H1 (cell line): ENCODE results near the gene KIAA1671. TPM values are rescaled to one million over a fixed set of nuclear protein-coding genes. Genes with fewer than 3 reads are reported as not detected.
A peak's percentile ranks its signal among the peaks of the same experiment; 100 is the strongest.

Source experiments
- CTCF ChIA-PET: fragments of 300-600 bp; sonication (Branson Sonifier 250); formaldehyde crosslinking; loops from one replicate; lab custom pipeline; 2021; ENCODE audit not compliant: partially characterized antibody; lab: Charles Lee
- POLR2A ChIA-PET: fragments of 300-600 bp; sonication (Branson Sonifier 250); formaldehyde crosslinking; loops from one replicate; lab custom pipeline; 2021; ENCODE audit warnings: inconsistent platforms; ENCODE audit not compliant: partially characterized antibody; lab: Charles Lee
- DNase-seq, 2 experiments: peaks; one replicate each; pipeline versions ENCODE4 v3.0.0 to v3.0.0-alpha.2; 2010 to 2022; ENCODE audit warnings: low spot score in 2 of 2, low read depth in 1 of 2, mixed read lengths in 1 of 2
- FAIRE-seq: peaks from 2 replicates; lab custom pipeline; 2011; peaks lifted over from hg19 to GRCh38; lab: Jason Lieb, UNC
- H2AFZ ChIP-seq: 2 replicates; pipeline ENCODE4 v1.8.1; 2012; ENCODE audit warnings: low read length, inconsistent platforms
- H2AK5ac ChIP-seq: 2 replicates; pipeline ENCODE4 v1.6.1; 2013; ENCODE audit warnings: low read depth, low read length
- H2BK120ac ChIP-seq: replicated peaks from 2 replicates; pipeline ENCODE3; 2013; ENCODE audit warnings: low read depth, low read length, inconsistent platforms
- H2BK12ac ChIP-seq: 2 replicates; pipeline ENCODE4 v1.6.1; 2013; ENCODE audit warnings: low read depth, low read length
- H2BK15ac ChIP-seq: 2 replicates; pipeline ENCODE4 v1.6.1; 2013; ENCODE audit warnings: low read length
- H2BK20ac ChIP-seq: 2 replicates; pipeline ENCODE4 v1.6.1; 2013; ENCODE audit warnings: low read length
- H2BK5ac ChIP-seq: 2 replicates; pipeline ENCODE4 v1.6.1; 2013; ENCODE audit warnings: low read depth, low read length
- H3K14ac ChIP-seq: 2 replicates; pipeline ENCODE4 v1.6.1; 2013; ENCODE audit warnings: inconsistent platforms; ENCODE audit not compliant: insufficient read length
- H3K18ac ChIP-seq: 2 replicates; pipeline ENCODE4 v1.6.1; 2013; ENCODE audit warnings: low read length; ENCODE audit errors: extremely low read depth
- H3K23ac ChIP-seq: 2 replicates; pipeline ENCODE4 v1.6.1; 2013; ENCODE audit warnings: inconsistent platforms; ENCODE audit not compliant: insufficient read length
- H3K23me2 ChIP-seq: 2 replicates; pipeline ENCODE4 v1.6.1; 2013; ENCODE audit warnings: low read depth, low read length
- H3K27ac ChIP-seq: 2 replicates; pipeline ENCODE4 v1.6.1; 2011; ENCODE audit warnings: low read depth, low read length, inconsistent platforms
- H3K27me3 ChIP-seq, 4 experiments: replicated peaks in 1 of 4; 1 replicate in 1 of 4; 2 replicates in 3 of 4; pipeline versions ENCODE4 v1.6.1 to v1.8.1; 2011 to 2013; ENCODE audit warnings: low read length in 3 of 4, mild to moderate bottlenecking in 3 of 4, inconsistent platforms in 2 of 4, mixed read lengths in 2 of 4, moderate library complexity in 1 of 4; ENCODE audit not compliant: control insufficient read depth in 3 of 4, insufficient read depth in 3 of 4; ENCODE audit errors: extremely low read depth in 1 of 4
- H3K36me3 ChIP-seq, 4 experiments: 2 replicates each; pipeline versions ENCODE4 v1.6.1 to v1.8.1; 2011 to 2013; ENCODE audit warnings: mild to moderate bottlenecking in 4 of 4, low read length in 3 of 4, moderate library complexity in 2 of 4, control low read depth in 1 of 4, inconsistent platforms in 1 of 4; ENCODE audit not compliant: insufficient read depth in 4 of 4, control insufficient read depth in 2 of 4
- H3K4ac ChIP-seq: replicated peaks from 2 replicates; pipeline ENCODE3; 2013; ENCODE audit warnings: low read length, low read depth, mixed read lengths, inconsistent platforms; ENCODE audit not compliant: insufficient read length
- H3K4me1 ChIP-seq, 4 experiments: replicated peaks in 1 of 4; 1 replicate in 1 of 4; 2 replicates in 3 of 4; pipeline versions ENCODE4 v1.6.1 to v1.8.1; 2011 to 2013; ENCODE audit warnings: low read length in 3 of 4, inconsistent platforms in 2 of 4, mixed read lengths in 1 of 4; ENCODE audit not compliant: insufficient read depth in 4 of 4, control insufficient read depth in 3 of 4
- H3K4me2 ChIP-seq, 2 experiments: 2 replicates each; pipeline versions ENCODE4 v1.6.1 to v1.8.1; 2011 to 2013; ENCODE audit warnings: low read depth in 2 of 2, low read length in 2 of 2, control low read depth in 1 of 2, inconsistent platforms in 1 of 2, mild to moderate bottlenecking in 1 of 2; ENCODE audit not compliant: insufficient read depth in 1 of 2
- H3K4me3 ChIP-seq, 4 experiments: fragments of 200-600, 300-600 bp in 1 of 4; sonication (generic), shearing (Covaris generic), sonication (Bioruptor Twin) in 1 of 4; 2 replicates each; pipeline versions ENCODE4 v1.5.1 to v1.8.1; 2011 to 2016; ENCODE audit warnings: low read length in 4 of 4, low read depth in 3 of 4, control low read depth in 2 of 4, inconsistent platforms in 2 of 4, mild to moderate bottlenecking in 2 of 4, mixed read lengths in 1 of 4, moderate library complexity in 1 of 4; ENCODE audit not compliant: insufficient read depth in 2 of 4; ENCODE audit errors: extremely low read depth in 1 of 4
- H3K56ac ChIP-seq: replicated peaks from 2 replicates; pipeline ENCODE3; 2013; ENCODE audit warnings: low read depth, mild to moderate bottlenecking, mixed read lengths, low read length, inconsistent platforms; ENCODE audit not compliant: insufficient read length
- H3K79me1 ChIP-seq: 2 replicates; pipeline ENCODE4 v1.6.1; 2013; ENCODE audit warnings: low read depth, low read length, control low read depth
- H3K79me2 ChIP-seq, 2 experiments: 2 replicates each; pipeline versions ENCODE4 v1.6.1 to v1.8.1; 2012 to 2013; ENCODE audit warnings: low read length in 2 of 2, mild to moderate bottlenecking in 2 of 2, inconsistent platforms in 1 of 2; ENCODE audit not compliant: insufficient read depth in 2 of 2, control insufficient read depth in 1 of 2
- H3K9ac ChIP-seq, 4 experiments: replicated peaks in 1 of 4; 1 replicate in 1 of 4; 2 replicates in 3 of 4; pipeline versions ENCODE4 v1.6.1 to v1.8.1; 2011 to 2013; ENCODE audit warnings: low read depth in 3 of 4, low read length in 3 of 4, control low read depth in 2 of 4, mild to moderate bottlenecking in 2 of 4, moderate library complexity in 2 of 4, inconsistent platforms in 1 of 4; ENCODE audit errors: extremely low read depth in 1 of 4
- H3K9me3 ChIP-seq, 2 experiments: 2 replicates each; pipeline versions ENCODE4 v1.6.1 to v1.8.1; 2012 to 2013; ENCODE audit warnings: mild to moderate bottlenecking in 2 of 2, moderate library complexity in 2 of 2, control low read depth in 1 of 2, inconsistent platforms in 1 of 2, low read depth in 1 of 2, low read length in 1 of 2, mixed read lengths in 1 of 2; ENCODE audit not compliant: insufficient read depth in 2 of 2
- H4K20me1 ChIP-seq, 2 experiments: replicated peaks in 1 of 2; 2 replicates each; pipeline versions ENCODE3 to v1.8.1; 2011 to 2013; ENCODE audit warnings: inconsistent platforms in 2 of 2, low read length in 2 of 2, mild to moderate bottlenecking in 1 of 2; ENCODE audit not compliant: insufficient read depth in 2 of 2, control insufficient read depth in 1 of 2
- H4K5ac ChIP-seq: 2 replicates; pipeline ENCODE4 v1.6.1; 2013; ENCODE audit warnings: low read length, low read depth, mixed read lengths, inconsistent platforms; ENCODE audit not compliant: insufficient read length
- H4K8ac ChIP-seq: 2 replicates; pipeline ENCODE4 v1.8.0; 2013; ENCODE audit warnings: mild to moderate bottlenecking, moderate library complexity, low read length, inconsistent platforms; ENCODE audit not compliant: insufficient read depth; ENCODE audit errors: extremely low read depth
- H4K91ac ChIP-seq: replicated peaks from 2 replicates; pipeline ENCODE3; 2013; ENCODE audit warnings: low read length, mixed read lengths, inconsistent platforms; ENCODE audit not compliant: insufficient read length
- CREB1 ChIP-seq: IDR thresholded peaks from 2 replicates; pipeline ENCODE4 v1.6.1; 2012; ENCODE audit warnings: inconsistent platforms
- POLR2A ChIP-seq, 2 experiments: IDR thresholded peaks; 1 replicate in 1 of 2; 2 replicates in 1 of 2; pipeline ENCODE4 v1.6.1; 2011; ENCODE audit warnings: low read depth in 2 of 2, low read length in 2 of 2, mild to moderate bottlenecking in 2 of 2; ENCODE audit errors: control extremely low read depth in 1 of 2
- WGBS, 2 experiments: shearing (Covaris generic) in 1 of 2; methylation state at CpG; one replicate each; pipeline versions ENCODE4 v1.1.6 to v1.1.7; 2013 to 2015; ENCODE audit warnings: low lambda C conversion rate in 2 of 2, mixed read lengths in 2 of 2, inconsistent platforms in 1 of 2, low coverage in 1 of 2, missing lambda C conversion rate in 1 of 2; ENCODE audit not compliant: insufficient replicate concordance in 2 of 2, insufficient coverage in 1 of 2, insufficient read length in 1 of 2; ENCODE audit errors: extremely low coverage in 1 of 2, missing lambda C conversion rate in 1 of 2; 5-methylcytosine and 5-hydroxymethylcytosine counted together
- polyA plus RNA-seq, 7 experiments: library from polyadenylated mRNA; depleted of rRNA in 3 of 7; stranded (reverse) in 5 of 7; unstranded in 2 of 7; fragments of >200 nt in 5 of 7; fragments of 200-250 nt in 2 of 7; gene quantifications; 1 replicate in 5 of 7; 2 replicates in 1 of 7; 4 replicates in 1 of 7; pipeline versions ENCODE4 v1.2.1 to v1.2.3, GENCODE V29; 2011 to 2013; ENCODE audit warnings: missing spikeins in 2 of 7, mixed read lengths in 2 of 7
- total RNA-seq: library from RNA; stranded (reverse); fragmentation: NEBNext Ultra II Directional; extraction: Animal tissue kit (Norgen Biotek cat#: 25700); gene quantifications from 2 replicates; pipeline ENCODE4 v1.2.1, GENCODE V29; 2021

KIAA1671 gene
- total and polyA plus RNA-seq, 2 of the 8 experiments (the other 6 are each of a cell fraction or from before 2014, with no cell fraction given), result 6.4 to 23.9 TPM

DNA sequence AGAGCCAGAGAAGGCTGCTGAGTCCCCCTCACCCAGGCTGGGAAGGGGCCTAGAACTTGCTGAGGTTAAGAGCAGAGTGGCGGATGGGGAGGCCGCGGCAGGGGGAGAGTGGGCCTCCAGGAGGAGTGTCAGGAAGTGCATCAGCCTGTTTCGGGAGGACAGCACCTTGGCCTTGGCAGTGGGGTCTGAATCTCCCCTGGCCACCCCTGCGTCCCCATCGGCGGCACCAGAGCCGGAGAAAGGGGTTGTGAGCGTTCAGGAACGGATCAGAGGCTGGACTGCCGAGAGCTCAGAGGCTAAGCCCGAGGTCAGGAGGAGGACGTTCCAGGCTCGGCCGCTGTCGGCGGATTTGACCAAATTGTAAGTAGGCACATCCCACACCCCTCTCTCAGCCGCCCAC is 76.7 kb downstream of the KIAA1671 start:
- no peaks in the 10 kb centered on the region; a peak in 1 of 7 replicates for H3K4me1 ChIP-seq
- 96% methylated on average over 4 of the region's 18 CpGs; no CpG with 5 or more reads in 1 of the 2 experiments for WGBS, 2 experiments

More for the DNA sequence above, 76.7 kb downstream of the KIAA1671 start:
- no peak overlapping the region for H3K4me2 ChIP-seq
- CTCF ChIA-PET, result interaction anchor here (0.6 to 9.4 kb wide), 21 partner anchors 8 to 103 kb away, joined by 3 to 110 read pairs (median 5); partner anchors contain the start of genes KIAA1671 and LHFPL7
- no peak overlapping the region for H2AFZ ChIP-seq
- H3K9ac ChIP-seq, result no peak overlapping the region
- H3K36me3 ChIP-seq, result no peaks in the 10 kb centered on the region
- H3K56ac ChIP-seq, result no peak overlapping the region
- no peaks in the 10 kb centered on the region for H3K9me3 ChIP-seq
- H3K79me2 ChIP-seq, result no peaks in the 10 kb centered on the region
- H3K14ac ChIP-seq, result no peak overlapping the region
- H4K20me1 ChIP-seq, result no peaks in the 10 kb centered on the region
- POLR2A ChIA-PET, result interaction anchor here (0.8 to 1.4 kb wide), 3 partner anchors 25 to 82 kb away, joined by 3 read pairs; partner anchors contain the start of gene LHFPL7
- no peaks in the 10 kb centered on the region for H3K27me3 ChIP-seq
- H3K4me3 ChIP-seq, result no peak overlapping the region
- H2BK20ac ChIP-seq, result no peak overlapping the region
- no peak overlapping the region for H4K8ac ChIP-seq
- H4K91ac ChIP-seq, result no peak overlapping the region
- no peak overlapping the region for H3K23ac ChIP-seq
- no peak overlapping the region for H2BK12ac ChIP-seq
- TF ChIP-seq POLR2A (IDR thresholded peaks at IDR 0.05; ENCODE audit: control extremely low read depth in 1 of 2, low read depth in 2 of 2, low read length in 2 of 2) (no peak), CREB1 (no peak)
- TF ChIP-seq, all 59 proteins: peak for 0
- Histone ChIP-seq H2BK5ac (0 out of 2 replicates have a peak overlapping the region, but pooled peaks have one; percentile 0), H3K18ac (no peak overlapping the region), H3K4ac (no peak overlapping the region), H2BK15ac (no peak overlapping the region), H3K27ac (no peak overlapping the region), H4K5ac (no peak overlapping the region), H3K79me1 (no peaks in the 10 kb centered on the region), H2AK5ac (no peak overlapping the region), H2BK120ac (no peak overlapping the region), H3K23me2 (no peaks in the 10 kb centered on the region)
- DNase-seq, result no peak
- FAIRE-seq, result no peak
